ENCODE measurements around the gene TMEM132C. TPM values are rescaled to one million over a fixed set of nuclear protein-coding genes. Genes with fewer than 3 reads are reported as not detected.

Gene TMEM132C
- total RNA-seq, 2 experiments from 2014 or later: not detected

DNA sequence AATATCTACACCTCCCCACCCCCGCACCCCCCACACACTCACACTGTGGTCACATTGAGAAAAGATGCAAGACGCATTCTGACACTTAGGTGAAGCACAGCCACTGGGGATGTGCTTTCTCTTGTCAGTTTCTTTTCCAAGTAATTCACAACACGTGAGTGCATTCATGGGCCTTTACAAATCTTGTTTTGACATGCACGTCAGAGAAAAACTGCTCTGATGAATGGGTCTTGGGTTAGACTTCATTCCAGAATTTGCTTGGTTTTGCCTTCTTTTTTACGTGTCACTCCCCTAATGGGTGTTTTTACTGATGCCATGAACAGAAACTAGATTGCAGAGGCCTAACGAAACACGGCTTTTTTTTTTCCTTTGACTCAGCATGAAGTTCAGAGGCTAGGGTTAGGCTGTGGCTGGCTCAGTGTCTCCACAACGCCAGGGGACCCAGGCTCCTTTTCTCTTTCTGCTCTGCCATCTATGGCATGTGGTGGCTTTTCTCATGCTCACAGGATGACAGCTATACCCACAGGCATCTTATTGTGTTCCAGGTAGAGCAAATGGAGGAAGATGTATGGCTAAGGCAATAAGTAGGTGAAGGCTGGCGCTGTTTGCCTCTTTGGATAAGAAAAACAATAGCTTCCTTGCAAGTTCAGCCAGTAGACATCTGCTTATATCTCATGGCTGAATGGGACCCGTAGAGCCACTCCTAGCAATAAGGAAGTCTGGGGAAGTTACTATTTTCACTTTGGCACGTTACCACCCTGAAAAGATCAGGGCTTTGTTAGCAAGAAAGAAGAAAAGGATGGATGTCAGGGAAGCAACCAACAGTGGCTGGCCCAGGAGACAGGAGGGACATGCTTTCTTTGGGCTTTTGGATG, 303.5 kb downstream of the TMEM132C start:
- intact Hi-C loops (cut with micrococcal nuclease): loop anchor here (1.0 kb wide), 1 partner anchor 27 kb away; no protein-coding TSS in a partner anchor
- CTCF ChIA-PET: no interaction called here
- Mint-ChIP-seq H3K9me3 (peaks cover 3% of the 10 kb centered on the region), H3K4me3 (no peak overlapping the region), H3K4me1 (ENCODE audit: low read depth) (peaks cover 4% of the 10 kb centered on the region), H3K36me3 (no peaks in the 10 kb centered on the region), H3K27ac (peak overlapping the region; percentile 38), H3K27me3 (no peaks in the 10 kb centered on the region)
- POLR2A ChIA-PET: no interaction called here
- peak; percentile 59 for DNase-seq

DNA sequence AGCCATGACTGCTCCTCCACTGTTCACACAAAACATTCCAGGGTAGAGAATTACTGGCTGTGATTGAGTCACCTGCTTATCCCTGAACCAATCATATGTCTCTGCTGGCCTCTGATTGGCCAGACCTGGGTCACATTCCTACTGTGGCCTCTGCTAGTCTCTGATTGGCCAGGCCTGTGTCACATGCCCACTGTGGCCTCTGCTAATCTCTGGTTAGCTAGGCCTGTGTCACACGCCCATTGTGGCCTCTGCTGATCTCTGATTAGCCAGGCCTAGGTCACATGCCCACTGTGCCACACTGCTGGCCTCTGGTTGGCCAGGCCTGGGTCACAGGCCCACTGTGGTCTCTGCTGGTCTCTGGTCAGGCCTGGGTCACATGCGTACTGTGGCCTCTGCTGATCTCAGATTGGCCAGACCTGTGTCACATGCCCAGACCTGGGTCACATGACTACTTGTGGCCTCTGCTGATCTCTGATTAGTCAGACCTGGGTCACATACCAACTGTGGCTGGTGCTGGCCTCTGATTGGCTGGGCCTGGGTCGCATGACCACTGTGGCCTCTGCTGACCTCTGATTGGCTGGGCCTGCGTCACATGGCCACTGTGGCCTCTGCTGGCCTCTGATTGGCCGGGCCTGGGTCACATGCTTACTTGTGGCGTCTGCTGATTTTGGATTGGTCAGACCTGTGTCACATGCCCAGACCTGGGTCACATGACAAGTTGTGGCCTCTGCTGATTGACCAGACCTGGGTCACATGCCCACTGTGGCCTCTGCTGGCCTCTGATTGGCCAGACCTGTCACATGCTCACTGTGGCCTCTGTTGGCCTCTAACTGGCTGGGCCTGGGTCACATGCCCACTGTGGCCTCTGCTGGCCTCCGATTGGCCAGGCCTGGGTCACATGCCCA, 305.2 kb downstream of the TMEM132C start:
- Mint-ChIP-seq H3K27ac (no peak overlapping the region), H3K4me1 (ENCODE audit: low read depth) (peaks cover 4% of the 10 kb centered on the region), H3K9me3 (peaks cover 3% of the 10 kb centered on the region), H3K4me3 (no peak overlapping the region), H3K27me3 (no peaks in the 10 kb centered on the region), H3K36me3 (no peaks in the 10 kb centered on the region)
- intact Hi-C loops (cut with micrococcal nuclease): no loop called here
- ChIA-PET CTCF (no interaction called here), POLR2A (no interaction called here)
- DNase-seq: no peak

DNA sequence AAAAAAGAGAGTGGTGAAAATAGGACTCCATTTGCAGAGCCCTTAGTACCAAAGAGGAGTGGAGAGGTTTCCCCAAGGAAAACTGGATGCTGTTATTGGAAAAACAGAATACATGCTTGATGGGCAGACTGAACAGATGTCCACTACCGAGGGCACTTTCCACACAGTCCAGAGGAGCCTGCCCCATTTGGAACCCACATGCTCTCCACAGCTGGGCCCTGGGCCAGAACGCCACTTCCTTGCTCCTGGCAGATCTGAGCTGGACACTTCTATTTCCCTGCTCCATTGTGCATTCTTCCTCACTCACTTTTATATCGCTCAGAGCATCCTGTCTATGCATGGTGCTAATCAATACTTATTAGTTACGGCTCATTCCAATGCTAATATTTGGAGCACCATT, 306.9 kb downstream of the TMEM132C start:
- CTCF ChIA-PET: no interaction called here
- POLR2A ChIA-PET: no interaction called here
- intact Hi-C loops (cut with micrococcal nuclease): no loop called here

DNA sequence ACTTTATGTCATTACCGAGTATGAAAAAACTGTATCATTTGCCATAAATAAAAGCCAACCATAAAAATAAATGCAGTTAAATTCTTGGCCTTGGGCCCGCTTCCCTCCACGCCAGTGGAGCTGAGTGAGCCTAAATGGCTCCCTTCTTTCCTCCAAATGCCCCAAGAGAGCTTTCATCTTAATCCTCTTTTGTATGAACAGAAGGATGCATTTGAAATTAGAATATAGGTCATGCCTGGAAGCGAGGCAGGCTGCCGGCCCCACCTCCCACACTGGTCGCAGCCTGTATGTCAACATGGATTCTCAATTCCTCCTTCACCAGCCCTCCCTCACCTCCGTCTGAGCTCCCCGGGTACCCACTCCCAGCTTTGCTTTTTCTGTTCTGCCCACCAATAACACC, 311.1 kb downstream of the TMEM132C start:
- POLR2A ChIA-PET: no interaction called here
- Mint-ChIP-seq H3K27ac (no peak overlapping the region), H3K27me3 (no peaks in the 10 kb centered on the region), H3K9me3 (peaks cover 18% of the 10 kb centered on the region), H3K4me3 (no peak overlapping the region), H3K4me1 (ENCODE audit: low read depth) (no peaks in the 10 kb centered on the region), H3K36me3 (no peaks in the 10 kb centered on the region)
- no peak for DNase-seq
- CTCF ChIA-PET: no interaction called here
- intact Hi-C loops (cut with micrococcal nuclease): no loop called here

More for the DNA sequence above, 306.9 kb downstream of the TMEM132C start:
- Mint-ChIP-seq H3K27me3 (no peaks in the 10 kb centered on the region), H3K36me3 (no peaks in the 10 kb centered on the region), H3K27ac (no peak overlapping the region), H3K4me1 (ENCODE audit: low read depth) (peaks cover 4% of the 10 kb centered on the region), H3K9me3 (peaks cover 10% of the 10 kb centered on the region), H3K4me3 (no peak overlapping the region)
- no peak for DNase-seq

DNA sequence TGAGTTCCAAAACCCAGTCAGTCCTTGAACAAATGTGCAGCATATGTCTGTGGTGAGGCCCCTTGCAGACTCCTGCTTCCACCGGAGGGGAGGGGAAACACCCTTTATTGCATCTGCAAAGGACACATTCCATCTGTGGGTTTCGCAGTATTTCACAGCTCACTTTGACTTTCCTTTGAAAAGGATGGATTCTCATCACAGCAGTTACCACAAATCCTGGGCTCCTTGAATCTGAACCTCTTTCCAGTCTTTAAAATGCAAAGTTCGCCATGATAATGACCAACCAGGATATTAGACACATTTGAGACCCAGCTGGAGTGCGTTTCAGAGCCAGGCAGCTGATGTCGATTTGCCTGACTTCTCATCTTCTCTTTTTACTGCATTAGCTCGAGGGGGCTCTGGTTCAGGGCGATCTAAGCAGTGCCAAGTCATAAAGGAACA, 314.4 kb downstream of the TMEM132C start:
- intact Hi-C loops (cut with micrococcal nuclease): no loop called here
- CTCF ChIA-PET: no interaction called here

DNA sequence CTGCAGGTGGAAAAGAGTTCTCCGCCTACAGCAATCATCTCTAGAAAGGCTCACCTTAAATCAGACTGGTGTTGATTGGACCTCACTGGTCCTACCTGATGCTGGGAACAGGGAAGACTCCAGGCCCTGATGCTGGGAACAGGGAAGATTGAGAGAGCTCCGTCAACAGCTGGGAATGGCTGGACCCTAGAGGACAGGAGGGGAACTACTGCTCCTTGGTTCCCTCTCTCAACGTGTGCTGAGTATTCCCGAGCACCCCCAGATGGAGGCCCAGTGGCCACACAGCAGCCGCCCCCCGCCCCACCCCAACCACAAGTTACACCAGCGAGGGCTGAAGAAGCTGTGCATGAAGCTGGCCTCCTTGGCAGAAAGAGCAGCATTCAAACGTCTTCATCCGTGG, 316.5 kb downstream of the TMEM132C start:
- Mint-ChIP-seq H3K36me3 (no peaks in the 10 kb centered on the region), H3K4me1 (ENCODE audit: low read depth) (no peaks in the 10 kb centered on the region), H3K9me3 (peaks cover 9% of the 10 kb centered on the region), H3K27me3 (no peaks in the 10 kb centered on the region), H3K4me3 (no peak overlapping the region), H3K27ac (no peak overlapping the region)
- intact Hi-C loops (cut with micrococcal nuclease): no loop called here
- POLR2A ChIA-PET: no interaction called here
- DNase-seq: no peak
- CTCF ChIA-PET: no interaction called here

More for the DNA sequence above, 314.4 kb downstream of the TMEM132C start:
- H3K36me3 Mint-ChIP-seq: no peaks in the 10 kb centered on the region
- peaks cover 16% of the 10 kb centered on the region for H3K9me3 Mint-ChIP-seq
- POLR2A ChIA-PET: no interaction called here
- no peak overlapping the region for H3K4me3 Mint-ChIP-seq
- H3K27ac Mint-ChIP-seq: no peak overlapping the region
- H3K4me1 Mint-ChIP-seq (ENCODE audit: low read depth): no peaks in the 10 kb centered on the region
- DNase-seq: no peak
- no peaks in the 10 kb centered on the region for H3K27me3 Mint-ChIP-seq

DNA sequence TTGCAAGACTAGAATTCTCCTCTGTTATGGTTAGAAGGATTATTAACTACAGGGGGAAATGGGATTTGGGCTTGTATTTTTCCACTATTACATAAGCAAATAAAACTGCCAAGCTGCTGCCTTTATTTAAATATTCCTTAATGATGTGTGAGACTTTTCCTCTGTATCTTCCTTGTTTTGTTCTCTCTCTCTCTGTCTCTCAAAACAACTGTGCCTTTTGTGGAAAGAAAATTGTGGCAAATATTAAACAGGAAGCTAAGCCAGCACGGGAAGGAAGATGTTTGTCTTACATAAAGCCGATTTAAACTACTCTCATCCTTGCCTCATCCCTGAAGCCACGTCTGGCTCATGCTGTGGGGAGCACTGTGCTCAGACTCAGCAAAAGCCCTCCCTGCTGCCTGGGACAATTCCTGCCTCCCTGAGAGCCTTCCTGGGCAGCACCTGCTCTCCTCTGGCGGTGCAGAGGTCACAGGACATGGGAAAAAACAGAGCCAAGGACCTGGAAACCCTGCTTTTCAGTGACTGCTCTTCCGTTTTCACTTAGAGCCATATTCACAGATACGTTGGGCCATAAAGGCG, 319.6 kb downstream of the TMEM132C start:
- POLR2A ChIA-PET: no interaction called here

DNA sequence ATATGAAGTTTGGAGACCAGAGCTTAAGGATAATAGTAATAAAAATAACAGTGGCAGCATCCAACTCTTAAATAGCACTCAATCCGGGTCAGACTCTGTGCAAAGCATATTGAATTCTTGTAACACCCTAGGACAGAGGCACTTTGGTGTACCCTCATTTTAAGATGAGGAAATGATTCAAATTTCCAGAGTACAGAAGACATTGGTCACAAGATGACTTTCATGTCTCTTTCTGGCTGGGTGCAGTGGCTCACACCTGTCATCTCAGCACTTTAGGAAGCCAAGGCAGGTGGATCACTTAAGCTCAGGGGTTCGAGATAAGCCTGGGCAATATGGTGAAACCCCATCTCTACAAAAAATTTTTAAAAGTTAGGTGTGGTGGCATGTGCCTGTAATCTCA, 320.9 kb downstream of the TMEM132C start:
- H3K4me1 Mint-ChIP-seq (ENCODE audit: low read depth): no peaks in the 10 kb centered on the region
- H3K36me3 Mint-ChIP-seq: no peaks in the 10 kb centered on the region
- ChIA-PET POLR2A (no interaction called here), CTCF (no interaction called here)
- intact Hi-C loops (cut with micrococcal nuclease): no loop called here
- H3K4me3 Mint-ChIP-seq: no peak overlapping the region
- H3K9me3 Mint-ChIP-seq: peaks cover 3% of the 10 kb centered on the region
- H3K27ac Mint-ChIP-seq: no peak overlapping the region
- no peak for DNase-seq
- no peaks in the 10 kb centered on the region for H3K27me3 Mint-ChIP-seq

More for the DNA sequence above, 319.6 kb downstream of the TMEM132C start:
- Mint-ChIP-seq H3K4me1 (ENCODE audit: low read depth) (no peaks in the 10 kb centered on the region), H3K27ac (no peak overlapping the region), H3K9me3 (peaks cover 3% of the 10 kb centered on the region), H3K27me3 (no peaks in the 10 kb centered on the region), H3K4me3 (no peak overlapping the region), H3K36me3 (no peaks in the 10 kb centered on the region)
- CTCF ChIA-PET: no interaction called here
- intact Hi-C loops (cut with micrococcal nuclease): no loop called here
- no peak for DNase-seq

DNA sequence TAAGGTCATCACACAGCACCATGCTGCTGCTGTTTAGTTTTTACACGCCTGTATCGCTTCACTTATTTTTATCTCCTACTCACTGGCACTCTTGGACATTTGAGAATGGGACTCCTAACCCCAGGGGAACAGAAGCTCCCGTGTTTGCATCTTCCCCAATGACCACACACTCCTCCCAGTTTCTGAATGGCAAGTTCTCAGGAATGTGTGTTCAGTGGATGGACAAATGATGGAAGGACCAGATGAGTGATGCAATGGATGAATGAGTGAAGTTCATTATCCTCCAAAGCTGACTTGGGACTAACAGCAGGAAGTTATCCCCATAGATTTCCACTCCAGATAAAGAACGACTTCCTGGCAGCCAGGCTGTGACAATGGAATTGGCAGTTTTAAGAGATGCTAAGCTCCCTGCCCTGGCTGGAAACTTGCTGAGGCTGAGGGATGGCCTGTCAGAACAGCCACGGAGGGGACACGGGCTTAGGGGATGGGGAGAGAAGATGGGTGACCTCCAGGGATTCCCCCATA, 325.3 kb downstream of the TMEM132C start:
- CTCF ChIA-PET: no interaction called here
- POLR2A ChIA-PET: no interaction called here
- H3K9me3 Mint-ChIP-seq: peaks cover 3% of the 10 kb centered on the region
- no peaks in the 10 kb centered on the region for H3K27me3 Mint-ChIP-seq
- H3K4me3 Mint-ChIP-seq: no peak overlapping the region
- no peak overlapping the region for H3K27ac Mint-ChIP-seq
- intact Hi-C loops (cut with micrococcal nuclease): no loop called here
- no peaks in the 10 kb centered on the region for H3K36me3 Mint-ChIP-seq
- no peak for DNase-seq
- no peaks in the 10 kb centered on the region for H3K4me1 Mint-ChIP-seq (ENCODE audit: low read depth)

DNA sequence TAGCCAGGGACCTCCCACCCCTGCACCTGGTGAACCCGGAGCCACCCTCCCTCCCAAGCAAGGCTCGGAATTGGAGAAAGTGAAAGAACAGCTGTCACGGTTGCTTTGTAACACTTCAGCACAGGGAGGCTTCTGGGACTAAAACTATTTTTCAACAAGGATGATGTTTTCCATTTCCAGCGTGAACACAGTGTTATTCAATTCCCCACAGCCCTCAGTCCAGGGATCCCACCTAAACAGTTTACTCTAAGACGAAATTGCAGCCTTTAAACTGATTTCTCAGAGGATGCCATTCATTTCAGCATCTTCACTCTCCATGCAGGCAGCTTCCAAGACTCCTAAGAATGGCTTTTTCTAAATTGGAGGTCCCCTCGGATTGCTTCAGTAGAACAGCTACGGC, 327.6 kb downstream of the TMEM132C start:
- Mint-ChIP-seq H3K4me1 (ENCODE audit: low read depth) (no peaks in the 10 kb centered on the region), H3K36me3 (no peaks in the 10 kb centered on the region), H3K27ac (no peak overlapping the region), H3K27me3 (no peaks in the 10 kb centered on the region), H3K9me3 (peaks cover 3% of the 10 kb centered on the region), H3K4me3 (no peak overlapping the region)
- DNase-seq: no peak
- ChIA-PET CTCF (no interaction called here), POLR2A (no interaction called here)
- intact Hi-C loops (cut with micrococcal nuclease): no loop called here

DNA sequence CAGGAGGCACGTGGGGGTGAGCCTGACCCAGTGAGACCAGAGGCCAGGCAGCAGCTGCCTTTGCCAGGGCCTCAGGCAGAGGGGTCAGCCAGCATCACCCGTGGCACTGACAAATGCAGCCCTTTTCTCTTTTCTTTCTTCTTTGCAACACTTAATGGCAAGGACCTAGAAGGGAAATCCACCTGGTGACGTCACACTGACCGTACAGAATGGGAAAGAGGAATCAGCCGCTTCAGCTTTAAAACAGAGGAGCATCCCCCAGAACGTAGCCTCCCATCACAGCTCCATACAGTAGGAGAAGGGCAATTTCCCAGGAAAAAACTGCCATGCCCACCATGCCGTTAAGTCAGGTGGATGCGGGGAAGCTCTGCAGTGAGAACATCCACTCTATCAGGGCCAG, 328.6 kb downstream of the TMEM132C start:
- intact Hi-C loops (cut with micrococcal nuclease): no loop called here
- ChIA-PET POLR2A (no interaction called here), CTCF (no interaction called here)
- no peaks in the 10 kb centered on the region for H3K27me3 Mint-ChIP-seq
- no peaks in the 10 kb centered on the region for H3K4me1 Mint-ChIP-seq (ENCODE audit: low read depth)
- no peaks in the 10 kb centered on the region for H3K9me3 Mint-ChIP-seq
- H3K36me3 Mint-ChIP-seq: no peaks in the 10 kb centered on the region
- DNase-seq: no peak
- no peak overlapping the region for H3K4me3 Mint-ChIP-seq
- no peak overlapping the region for H3K27ac Mint-ChIP-seq

DNA sequence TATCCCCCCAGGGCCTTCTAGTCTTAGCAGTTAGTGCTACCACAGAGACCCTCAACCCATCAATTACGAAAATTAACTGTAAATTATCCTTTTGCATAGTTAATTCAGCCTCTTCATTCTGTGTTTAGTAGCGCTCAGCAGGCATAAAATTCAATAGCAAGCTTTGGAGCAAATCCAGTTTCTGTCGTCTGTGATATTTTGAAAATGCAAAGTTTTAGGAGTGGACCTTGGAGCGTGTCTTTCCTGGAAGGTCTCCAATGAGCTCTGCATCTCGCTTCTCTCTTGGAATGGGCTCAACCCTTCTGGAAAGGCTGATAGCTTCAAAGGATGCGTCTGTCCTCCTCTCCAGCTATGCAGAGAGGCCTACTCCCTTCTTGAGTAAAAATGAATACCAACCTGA, 333.9 kb downstream of the TMEM132C start:
- H3K4me3 Mint-ChIP-seq: no peak overlapping the region
- H3K4me1 Mint-ChIP-seq (ENCODE audit: low read depth): no peaks in the 10 kb centered on the region
- no peaks in the 10 kb centered on the region for H3K27me3 Mint-ChIP-seq
- CTCF ChIA-PET: no interaction called here
- H3K9me3 Mint-ChIP-seq: no peaks in the 10 kb centered on the region
- intact Hi-C loops (cut with micrococcal nuclease): no loop called here
- DNase-seq: no peak
- H3K27ac Mint-ChIP-seq: no peak overlapping the region
- POLR2A ChIA-PET: no interaction called here
- H3K36me3 Mint-ChIP-seq: no peaks in the 10 kb centered on the region
